Measurements from ENCODE around the gene PLCH1. TPM values are rescaled to one million over a fixed set of nuclear protein-coding genes. Genes with fewer than 3 reads are reported as not detected.

The PLCH1 gene
- total and polyA plus RNA-seq, 2 of the 8 experiments (the other 6 are each of a cell fraction or from before 2014, with no cell fraction given): 5.8 to 17.2 TPM

GRCh38 chr3:155424323-155424710 is 320.6 kb downstream of the PLCH1 start:
- Histone ChIP-seq H3K4me2 (ENCODE audit: insufficient read depth in 1 of 2, low read depth in 2 of 2, low read length in 2 of 2) (no peak overlapping the region), H4K5ac (ENCODE audit: insufficient read length, low read depth, low read length) (no peak overlapping the region), H2BK5ac (ENCODE audit: low read depth, low read length) (no peak overlapping the region), H3K79me1 (ENCODE audit: low read depth, low read length) (no peaks in the 10 kb centered on the region), H4K91ac (replicated peaks; ENCODE audit: insufficient read length, low read length) (no peak overlapping the region), H3K14ac (ENCODE audit: insufficient read length) (no peak overlapping the region), H2BK15ac (ENCODE audit: low read length) (no peak overlapping the region), H3K23ac (ENCODE audit: insufficient read length) (no peak overlapping the region), H3K36me3 (ENCODE audit: control insufficient read depth in 2 of 4, insufficient read depth in 4 of 4, low read length in 3 of 4) (no peaks in the 10 kb centered on the region), H3K56ac (replicated peaks; ENCODE audit: insufficient read length, low read depth, low read length) (no peak overlapping the region), H2BK20ac (ENCODE audit: low read length) (no peak overlapping the region), H3K4me1 (replicated peaks in 1 of 4; ENCODE audit: control insufficient read depth in 3 of 4, insufficient read depth in 4 of 4, low read length in 3 of 4) (peaks cover 0 to 21% (median 8%) of the 10 kb centered on the region in 4 experiments; a peak in 4 of 7 replicates), H3K23me2 (ENCODE audit: low read depth, low read length) (no peaks in the 10 kb centered on the region), H3K4me3 (ENCODE audit: extremely low read depth in 1 of 4, insufficient read depth in 2 of 4, low read depth in 3 of 4, low read length in 4 of 4) (no peak overlapping the region), H2AK5ac (ENCODE audit: low read depth, low read length) (no peak overlapping the region), H3K9ac (replicated peaks in 1 of 4; ENCODE audit: extremely low read depth in 1 of 4, low read depth in 3 of 4, low read length in 3 of 4) (no peak overlapping the region), H4K20me1 (replicated peaks in 1 of 2; ENCODE audit: control insufficient read depth in 1 of 2, insufficient read depth in 2 of 2, low read length in 2 of 2) (no peaks in the 10 kb centered on the region), H2BK12ac (ENCODE audit: low read depth, low read length) (no peak overlapping the region), H3K9me3 (ENCODE audit: insufficient read depth in 2 of 2, low read depth in 1 of 2, low read length in 1 of 2) (no peaks in the 10 kb centered on the region), H3K27me3 (replicated peaks in 1 of 4; ENCODE audit: control insufficient read depth in 3 of 4, extremely low read depth in 1 of 4, insufficient read depth in 3 of 4, low read length in 3 of 4) (no peaks in the 10 kb centered on the region), H3K79me2 (ENCODE audit: control insufficient read depth in 1 of 2, insufficient read depth in 2 of 2, low read length in 2 of 2) (no peaks in the 10 kb centered on the region), H3K4ac (replicated peaks; ENCODE audit: insufficient read length, low read depth, low read length) (no peak overlapping the region), H3K27ac (ENCODE audit: low read depth, low read length) (no peak overlapping the region), H2BK120ac (replicated peaks; ENCODE audit: low read depth, low read length) (no peak overlapping the region), H2AFZ (ENCODE audit: low read length) (no peak overlapping the region), H3K18ac (ENCODE audit: extremely low read depth, low read length) (no peak overlapping the region), H4K8ac (ENCODE audit: extremely low read depth, insufficient read depth, low read length) (no peak overlapping the region)
- FAIRE-seq (no peak), DNase-seq (ENCODE audit: low read depth in 1 of 2, low spot score in 2 of 2) (no peak)
- ChIA-PET CTCF (ENCODE audit: partially characterized antibody) (interaction anchor here (1.0 to 1.2 kb wide), 3 partner anchors 15 to 278 kb away, joined by 4 read pairs; no protein-coding TSS in a partner anchor), POLR2A (ENCODE audit: partially characterized antibody) (no interaction called here)
- no peak for TF ChIP-seq KDM1A (IDR thresholded peaks at IDR 0.05; ENCODE audit: borderline replicate concordance, low read length)

Data from H1 (cell line).